Right lung (tissue), 5 donors: ENCODE measurements around the gene SH3TC1. TPM values are rescaled to one million over a fixed set of nuclear protein-coding genes. Genes with fewer than 3 reads are reported as not detected.

Experiments used
- DNase-seq, 2 donors: peaks; one replicate each; pipeline ENCODE4 v3.0.0-alpha.2; 2013
- polyA plus RNA-seq, 5 donors: library from polyadenylated mRNA; unstranded; fragments of 120-200 nt; gene quantifications; one replicate each; pipeline versions ENCODE4 v1.2.1 to v1.2.3, GENCODE V29; 2013; ENCODE audit warnings: inconsistent platforms in 1 of 5, low replicate concordance in 1 of 5; ENCODE audit not compliant: insufficient read length in 5 of 5, insufficient read depth in 1 of 5

The SH3TC1 gene
- polyA plus RNA-seq, 5 donors = 20.3 to 28.6 (median 25.3) TPM

DNA sequence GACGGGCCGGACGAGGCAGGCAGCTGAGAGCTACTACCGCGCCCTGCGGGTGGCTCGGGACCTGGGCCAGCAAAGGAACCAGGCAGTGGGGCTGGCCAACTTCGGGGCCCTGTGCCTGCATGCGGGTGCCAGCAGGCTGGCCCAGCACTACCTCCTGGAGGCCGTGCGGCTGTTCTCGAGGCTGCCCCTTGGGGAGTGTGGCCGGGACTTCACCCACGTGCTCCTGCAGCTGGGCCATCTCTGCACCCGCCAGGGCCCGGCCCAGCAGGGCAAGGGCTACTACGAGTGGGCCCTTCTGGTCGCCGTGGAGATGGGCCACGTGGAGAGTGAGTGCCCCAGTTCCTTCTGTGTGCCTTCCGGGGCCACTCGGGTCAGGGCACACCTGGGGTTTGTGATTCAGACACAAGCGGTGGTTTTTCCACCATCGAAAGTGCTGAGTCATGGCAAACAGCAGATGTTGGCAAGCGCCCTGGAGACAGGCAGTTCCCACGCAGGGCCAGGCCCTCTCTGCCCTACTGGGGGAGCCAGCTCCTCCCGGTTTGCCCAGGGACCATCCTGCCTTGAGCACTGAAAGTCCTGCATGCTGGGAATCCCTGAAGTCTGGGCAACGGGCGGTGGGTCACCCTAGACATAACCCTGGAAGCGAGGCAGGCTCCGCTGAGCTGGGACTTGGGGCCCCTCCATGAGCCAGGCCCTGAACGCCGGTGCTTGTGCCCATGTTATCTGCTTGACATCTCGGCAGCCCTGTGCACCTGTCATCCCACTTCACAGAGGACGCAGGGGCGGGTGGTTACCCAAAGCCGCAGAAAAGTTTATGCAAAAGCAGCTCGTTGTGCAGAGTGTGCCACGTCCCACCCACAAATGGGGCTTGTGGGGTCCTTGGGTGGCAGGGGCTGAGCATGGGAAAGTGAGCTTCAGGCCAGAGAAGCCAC, 29.5 kb downstream of the SH3TC1 start:
- DNase-seq = peak in 1 of 2 donors; percentile 30

DNA sequence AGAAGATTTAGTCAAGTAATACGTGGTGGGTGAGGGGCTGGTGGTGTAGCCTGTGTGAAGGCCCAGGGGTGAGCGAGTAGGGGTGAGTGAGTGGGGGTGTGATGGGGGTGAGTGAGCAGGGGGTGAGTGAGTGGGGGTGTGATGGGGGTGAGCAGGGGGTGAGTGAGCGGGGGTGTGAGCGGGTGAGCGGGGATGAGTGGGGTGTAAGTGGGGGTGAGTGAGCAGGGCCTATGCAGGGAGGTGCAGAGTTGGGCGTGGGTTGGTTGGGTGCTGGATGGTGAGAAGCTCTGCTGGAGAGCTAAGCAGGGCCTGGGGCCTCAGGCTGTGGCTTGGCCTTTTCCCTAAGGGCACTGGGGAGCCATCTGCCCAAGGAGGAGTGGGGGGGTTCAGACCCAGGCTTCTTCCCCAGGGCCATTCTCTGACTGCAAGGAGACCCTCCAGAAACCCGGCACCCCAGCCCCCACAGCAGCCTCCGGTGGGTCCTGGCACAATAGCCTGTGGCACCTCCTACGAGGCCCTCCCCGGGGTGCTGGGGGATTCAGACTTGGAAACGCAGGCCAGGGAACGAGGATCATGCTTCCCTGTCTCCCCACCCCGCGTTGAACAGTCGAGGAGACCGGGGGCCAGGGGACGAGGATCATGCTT, 30.4 kb downstream of the SH3TC1 start:
- no peak for DNase-seq

DNA sequence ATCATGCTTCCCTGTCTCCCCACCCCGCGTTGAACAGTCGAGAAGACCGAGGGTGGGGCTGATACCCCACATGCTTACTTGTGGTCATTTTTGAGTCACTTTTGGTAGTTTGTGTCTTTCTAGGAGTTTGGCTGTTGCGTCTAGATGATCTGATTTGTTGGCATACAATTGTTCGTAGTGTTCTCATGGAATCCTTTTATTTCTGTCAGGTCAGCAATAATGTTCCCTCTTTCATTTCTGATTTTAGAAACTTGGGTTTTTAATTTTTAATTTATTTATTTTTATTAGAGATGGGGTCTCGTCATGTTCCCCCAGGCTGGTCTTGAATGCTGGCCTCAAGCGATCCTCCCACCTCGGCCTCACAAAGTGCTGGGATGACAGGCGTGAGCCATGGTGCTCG, 30.9 kb downstream of the SH3TC1 start:
- no peak for DNase-seq

DNA sequence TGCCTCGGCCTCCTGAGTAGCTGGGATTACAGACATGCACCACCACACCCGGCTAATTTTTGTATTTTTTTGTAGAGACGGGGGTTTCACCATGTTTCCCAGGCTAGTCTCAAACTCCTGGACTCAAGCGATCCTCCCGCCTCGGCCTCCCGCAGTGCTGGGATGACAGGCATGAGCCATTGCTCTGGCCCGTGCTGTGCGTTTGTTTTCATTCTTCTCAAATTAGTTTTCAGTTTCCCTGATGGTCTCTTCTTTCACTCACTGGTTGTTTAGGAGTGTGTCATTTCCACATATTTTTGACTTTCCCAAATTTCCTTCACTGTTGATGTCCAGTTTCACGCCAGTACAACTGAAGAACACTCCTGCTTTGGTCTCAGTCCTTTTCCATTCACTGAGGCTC, 31.8 kb downstream of the SH3TC1 start:
- no peak for DNase-seq

DNA sequence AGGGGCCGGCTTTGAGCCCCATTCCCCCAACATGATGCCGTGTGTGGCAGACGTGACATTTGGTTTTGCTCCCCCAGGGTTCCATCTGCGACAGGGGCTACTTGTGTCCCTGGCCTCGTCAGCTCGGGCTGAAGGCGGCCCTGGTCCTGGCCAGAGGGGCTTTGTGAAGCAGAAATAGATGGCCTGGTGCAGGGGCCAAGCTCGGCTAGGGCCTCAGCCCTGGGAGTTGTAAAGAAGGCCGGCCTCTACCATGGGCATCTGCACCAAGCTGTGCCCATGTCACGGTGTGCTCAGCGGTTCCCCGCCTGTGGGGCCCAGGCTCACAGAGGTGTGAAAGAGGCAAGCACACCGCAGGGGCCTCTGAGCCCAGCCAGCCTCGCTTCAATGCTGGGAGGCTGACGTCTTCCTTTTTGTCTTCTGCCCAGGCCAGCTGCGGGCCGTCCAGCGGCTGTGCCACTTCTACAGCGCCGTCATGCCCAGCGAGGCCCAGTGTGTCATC, 32.5 kb downstream of the SH3TC1 start:
- no peak for DNase-seq

DNA sequence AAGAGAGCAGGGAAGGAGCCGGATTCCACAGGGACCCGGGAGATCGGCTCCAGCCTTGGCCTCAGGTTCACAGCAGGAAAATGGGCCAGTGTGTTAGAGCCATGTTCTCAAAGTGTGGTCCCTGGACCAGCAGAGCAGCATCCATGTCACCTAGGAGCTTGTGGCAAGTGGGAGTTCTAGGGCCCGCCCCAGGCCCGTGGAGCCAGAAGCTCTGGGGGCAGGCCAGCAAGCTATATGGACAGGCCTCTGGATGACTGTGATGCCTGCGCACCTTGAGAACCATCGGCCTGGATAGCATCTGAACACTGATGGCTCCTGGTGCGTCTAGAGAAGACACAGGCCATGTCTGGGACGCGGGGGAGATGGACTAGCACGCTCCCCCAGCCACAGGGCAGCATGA, 33.7 kb downstream of the SH3TC1 start:
- DNase-seq = no peak

DNA sequence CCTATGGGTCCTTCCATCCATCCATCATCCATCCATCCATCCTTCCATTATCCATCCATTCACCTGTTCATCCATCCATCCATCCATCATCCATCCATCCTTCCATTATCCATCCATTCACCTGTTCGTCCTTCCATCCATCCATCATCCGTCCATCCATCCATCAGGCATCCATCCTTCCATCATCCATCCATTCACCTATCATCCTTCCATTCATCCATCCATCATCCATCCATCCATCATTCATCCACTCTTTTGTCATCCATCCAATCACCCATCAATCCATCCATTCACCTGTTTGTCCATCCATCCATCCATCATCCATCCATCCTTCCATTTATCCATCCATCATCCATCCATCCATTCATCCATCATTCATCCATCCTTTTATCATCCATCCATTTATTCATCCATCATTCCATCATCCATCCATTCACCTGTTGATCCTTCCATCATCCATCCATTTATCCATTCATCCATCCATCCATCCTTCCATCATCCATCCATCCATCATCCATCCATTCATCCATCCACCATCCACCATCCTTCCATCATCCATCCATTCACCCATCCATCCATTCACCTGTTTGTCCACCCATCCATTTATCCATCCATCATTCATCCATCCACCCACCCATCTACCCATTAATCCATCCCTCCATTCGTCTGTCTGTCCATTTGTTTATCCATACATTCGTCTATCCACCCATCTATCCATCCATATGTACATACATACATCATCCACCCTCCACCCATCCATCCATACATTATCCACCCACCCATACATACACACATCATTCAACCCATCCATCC, 34.8 kb downstream of the SH3TC1 start:
- DNase-seq = no peak

DNA sequence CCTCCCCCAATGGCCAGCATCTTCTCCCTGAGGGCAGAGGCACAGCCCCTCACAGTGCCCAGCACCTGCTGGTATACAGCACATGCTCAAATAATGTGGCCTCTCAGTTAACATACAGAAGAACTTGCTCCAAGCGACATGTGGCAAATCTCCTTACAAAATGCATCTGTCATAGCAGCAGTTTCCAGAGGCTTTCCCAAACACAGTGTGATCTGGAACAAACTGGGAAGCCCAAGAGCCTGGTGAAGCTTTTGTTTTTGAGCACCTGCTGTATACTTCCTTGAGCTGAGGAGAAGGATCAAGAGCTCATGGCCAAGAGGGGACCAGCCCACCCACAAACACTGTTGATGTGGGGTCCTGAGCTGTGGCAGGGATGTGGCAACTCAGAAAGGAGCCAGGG, 35.6 kb downstream of the SH3TC1 start:
- DNase-seq = no peak

DNA sequence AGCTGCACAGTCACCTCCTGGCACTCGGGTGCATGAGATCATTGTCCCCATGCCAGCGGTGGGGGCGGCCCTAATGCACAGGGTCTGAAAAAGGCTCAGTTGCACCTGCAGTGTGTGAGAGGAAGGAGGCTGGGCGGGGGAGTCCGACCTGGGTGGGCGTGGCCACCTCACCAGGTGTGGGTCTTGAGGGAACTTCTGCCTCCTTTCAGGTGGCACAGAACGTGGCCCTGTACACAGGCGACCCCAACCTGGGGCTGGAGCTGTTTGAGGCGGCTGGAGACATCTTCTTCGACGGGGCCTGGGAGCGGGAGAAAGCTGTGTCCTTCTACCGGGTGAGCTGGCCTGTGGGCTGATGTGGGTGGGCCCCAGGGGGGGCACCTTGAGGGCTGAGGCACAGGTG, 36.1 kb downstream of the SH3TC1 start:
- no peak for DNase-seq

DNA sequence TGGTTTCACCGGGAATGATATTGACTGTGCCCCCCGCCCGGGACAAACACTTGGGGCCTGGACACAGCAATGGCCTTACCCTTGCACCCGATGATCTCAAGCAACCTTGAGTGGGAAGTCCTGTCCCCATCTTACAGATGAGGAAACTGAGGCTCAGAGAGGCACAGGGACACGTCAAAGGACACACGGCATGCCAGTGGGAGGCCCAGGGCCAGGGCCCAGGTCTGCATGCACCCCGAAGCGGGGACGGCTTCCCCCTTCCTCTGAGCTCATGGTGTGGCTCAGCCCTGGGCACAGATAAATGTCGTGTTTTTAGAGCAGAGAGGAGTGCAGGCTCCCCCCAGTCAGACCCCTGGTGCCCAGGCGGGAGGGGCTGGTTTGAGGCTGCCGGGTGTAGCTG, 36.6 kb downstream of the SH3TC1 start:
- no peak for DNase-seq

DNA sequence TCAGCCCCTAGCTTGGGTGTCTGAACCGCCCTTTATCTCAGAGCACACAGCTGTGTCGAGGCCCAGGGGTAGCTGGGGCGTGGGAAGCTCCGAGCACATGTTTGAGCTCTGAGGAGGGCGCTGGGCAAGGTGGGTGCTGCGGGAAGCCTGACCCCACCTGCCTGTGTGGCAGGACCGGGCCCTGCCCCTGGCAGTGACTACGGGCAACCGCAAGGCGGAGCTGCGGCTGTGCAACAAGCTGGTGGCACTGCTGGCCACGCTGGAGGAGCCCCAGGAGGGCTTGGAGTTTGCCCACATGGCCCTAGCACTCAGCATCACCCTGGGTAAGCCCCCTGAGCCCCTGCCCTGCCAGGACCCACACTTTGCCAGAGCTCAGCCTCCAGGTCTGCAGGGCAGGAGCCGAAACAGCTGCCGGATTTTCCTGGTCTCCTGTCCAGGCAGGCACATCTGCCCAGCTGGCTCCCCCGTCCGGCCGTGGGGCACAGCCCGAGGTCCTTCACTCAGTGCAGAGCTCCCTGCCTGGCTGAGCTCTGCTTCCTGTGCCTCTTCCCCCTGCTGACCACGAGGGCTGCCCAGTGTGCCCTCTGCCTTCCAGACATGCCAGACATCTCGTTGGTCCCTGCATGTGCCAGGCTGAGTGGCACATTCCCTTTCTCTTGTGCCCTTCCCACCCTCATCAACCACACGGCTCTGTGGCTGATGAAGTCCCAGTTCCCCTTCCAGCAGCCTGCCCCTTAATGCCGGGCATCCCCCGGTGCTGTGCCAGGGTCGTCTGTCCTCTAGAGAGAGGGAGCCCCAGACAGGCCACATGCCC, 37.2 kb downstream of the SH3TC1 start:
- no peak for DNase-seq

DNA sequence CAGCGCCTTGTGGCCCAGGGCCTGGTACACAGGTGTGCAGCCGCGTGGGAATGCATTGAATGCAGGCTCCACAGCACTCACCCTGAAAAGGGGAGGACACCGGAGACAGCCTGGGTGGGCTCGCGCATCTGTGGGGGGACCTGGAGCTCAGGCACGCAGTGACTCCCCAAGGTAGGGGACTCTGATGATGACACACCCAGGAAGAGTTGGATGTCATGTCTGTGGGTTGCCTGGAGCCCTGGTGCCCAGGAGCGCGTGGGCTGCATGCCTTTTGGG, 37.8 kb downstream of the SH3TC1 start:
- DNase-seq = no peak

DNA sequence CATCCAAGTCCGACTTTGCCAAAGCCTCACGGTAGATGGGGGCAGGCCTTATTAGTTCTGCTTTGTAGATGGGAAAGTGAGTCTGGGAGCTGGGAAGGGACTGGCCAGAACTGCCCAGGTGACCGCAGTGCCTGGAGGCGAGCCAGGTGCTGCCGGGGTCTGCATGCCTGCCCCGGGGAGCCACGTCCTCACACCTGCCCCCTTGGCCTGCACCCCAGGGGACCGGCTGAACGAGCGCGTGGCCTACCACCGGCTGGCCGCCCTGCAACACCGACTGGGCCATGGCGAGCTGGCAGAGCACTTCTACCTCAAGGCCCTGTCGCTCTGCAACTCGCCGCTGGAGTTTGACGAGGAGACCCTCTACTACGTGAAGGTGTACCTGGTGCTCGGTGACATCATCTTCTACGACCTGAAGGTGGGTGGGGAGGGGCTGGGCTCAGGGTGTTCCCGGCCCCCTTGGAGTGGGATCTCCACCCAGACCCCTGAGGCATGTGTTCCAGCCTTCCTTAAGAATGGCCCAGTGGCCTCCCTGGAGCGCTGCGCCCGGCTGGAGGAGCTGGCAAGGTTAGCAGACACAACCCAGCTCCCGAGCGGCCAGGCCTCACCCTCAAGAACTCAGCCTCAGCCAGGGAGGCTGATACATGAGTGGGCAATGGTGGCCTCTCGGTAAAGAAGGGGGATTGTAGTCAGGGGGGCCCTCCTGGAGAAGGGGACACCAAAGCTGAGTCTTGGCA, 38.3 kb downstream of the SH3TC1 start:
- no peak for DNase-seq

DNA sequence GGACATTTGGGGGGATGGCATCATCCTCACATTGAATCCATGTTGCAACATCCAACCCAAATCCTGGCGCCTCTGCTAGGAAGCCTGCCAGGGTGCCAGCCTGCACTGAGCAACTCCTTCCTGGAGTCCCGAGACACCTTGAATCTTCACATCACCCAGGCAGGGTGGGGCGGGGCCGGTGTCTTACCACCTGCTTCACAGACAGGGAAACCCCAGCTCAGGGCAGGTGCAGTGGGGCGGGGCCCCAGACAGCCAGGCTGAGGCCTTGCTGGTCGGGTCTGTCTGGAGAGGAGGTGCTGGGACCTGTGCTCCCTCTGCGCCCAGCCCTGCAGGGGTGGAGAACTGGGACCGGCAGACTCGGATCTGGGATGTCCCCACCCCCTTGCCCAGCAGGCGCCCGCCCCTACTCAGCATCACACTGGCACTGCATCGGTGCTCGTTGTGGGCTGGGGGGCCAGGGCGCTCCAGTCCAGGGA, 39.0 kb downstream of the SH3TC1 start:
- no peak for DNase-seq

DNA sequence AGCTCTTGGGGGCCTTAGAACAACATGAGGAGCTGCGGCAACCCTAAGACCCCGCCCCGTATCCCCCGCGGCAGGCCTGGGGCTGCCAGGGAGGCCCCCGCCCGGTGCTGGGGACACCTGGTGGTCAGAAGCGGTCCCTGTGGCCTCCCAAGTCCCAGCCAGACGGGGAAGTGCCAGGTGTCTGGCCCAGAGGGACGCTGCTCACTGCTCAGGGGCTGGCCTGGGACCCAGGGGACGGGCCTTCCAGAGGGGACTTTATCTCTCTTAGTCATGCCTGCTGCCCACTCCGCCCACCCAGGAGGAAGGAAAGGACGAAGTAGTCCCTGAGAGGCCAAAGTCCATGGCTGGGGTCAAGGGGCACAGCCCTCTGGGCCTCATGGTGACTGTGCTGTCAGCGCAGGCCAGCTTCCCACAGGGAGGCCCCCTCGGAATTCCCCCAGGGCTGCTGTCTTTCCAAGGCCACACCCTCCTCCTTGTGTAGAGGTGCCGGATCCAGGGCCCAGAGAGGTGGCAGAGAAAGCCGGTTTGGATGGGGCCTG, 39.5 kb downstream of the SH3TC1 start:
- no peak for DNase-seq

DNA sequence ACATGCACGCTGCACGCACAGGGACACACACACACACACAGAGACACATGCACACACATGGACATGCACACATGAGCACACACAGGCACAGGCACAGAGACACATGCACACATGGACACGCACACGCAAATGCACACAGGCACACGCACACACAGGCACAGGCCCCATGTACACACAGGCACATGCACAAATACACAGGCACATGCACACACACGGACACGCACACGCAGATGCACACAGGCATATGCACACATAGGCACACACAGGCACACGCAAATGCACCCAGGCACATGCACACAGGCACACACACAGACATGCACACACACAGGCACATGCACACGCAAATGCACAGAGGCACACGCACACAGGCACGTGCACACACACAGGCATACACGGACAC, 40.1 kb downstream of the SH3TC1 start:
- no peak for DNase-seq

DNA sequence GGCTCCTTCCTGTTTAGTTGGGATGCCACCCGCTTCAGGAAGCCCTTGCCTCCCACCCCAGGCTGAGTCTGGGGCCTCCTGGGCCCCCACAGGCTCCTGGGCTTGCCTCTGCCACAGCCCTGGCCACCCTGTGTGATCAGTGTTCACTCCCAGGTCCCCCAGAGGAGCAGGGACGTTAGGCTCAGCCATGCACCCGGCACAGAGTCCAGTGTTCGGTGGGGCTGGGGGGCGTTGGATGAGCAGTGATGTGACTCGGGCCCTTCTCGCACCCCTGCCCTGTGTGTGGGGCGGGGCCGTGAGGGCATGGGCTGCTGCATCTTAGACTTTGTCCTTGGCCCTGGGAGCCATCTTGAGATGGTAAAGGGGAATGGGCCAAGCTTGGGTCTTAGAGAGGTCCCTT, 40.6 kb downstream of the SH3TC1 start:
- DNase-seq = no peak

DNA sequence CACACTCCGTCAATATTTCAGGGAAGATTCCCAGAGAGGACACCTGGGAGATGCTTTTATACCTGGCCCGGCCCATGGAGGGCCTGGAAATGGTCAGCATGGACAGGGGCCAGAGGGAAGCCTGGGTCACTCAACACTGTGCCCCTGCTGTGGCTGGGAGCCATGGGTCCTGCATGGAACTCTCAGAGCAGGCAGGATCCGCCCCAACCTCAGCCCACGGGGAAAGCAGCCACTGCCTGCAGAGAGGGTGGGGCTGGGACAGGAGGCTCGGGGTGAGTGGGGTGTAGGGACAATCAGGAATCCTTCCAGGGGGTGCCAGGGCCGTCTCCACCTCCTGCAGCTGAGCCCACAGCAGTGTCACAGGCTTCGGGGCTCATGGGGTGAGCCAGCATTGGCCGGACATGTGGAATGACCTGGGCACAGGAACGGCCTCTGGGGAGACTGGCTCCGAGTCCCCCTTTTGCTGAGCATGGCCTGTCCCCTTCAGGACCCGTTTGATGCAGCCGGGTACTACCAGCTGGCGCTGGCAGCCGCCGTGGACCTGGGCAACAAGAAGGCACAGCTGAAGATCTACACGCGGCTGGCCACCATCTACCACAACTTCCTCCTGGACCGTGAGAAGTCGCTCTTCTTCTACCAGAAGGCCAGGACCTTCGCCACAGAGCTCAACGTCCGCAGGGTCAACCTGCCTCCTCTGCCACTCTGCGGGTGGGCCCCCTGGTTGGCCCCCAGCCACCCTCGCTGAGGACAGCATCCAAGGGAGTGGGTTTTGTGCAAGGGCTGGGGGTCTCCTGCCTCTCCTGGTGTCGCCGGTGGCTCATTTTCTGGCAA, 41.3 kb downstream of the SH3TC1 start:
- DNase-seq = no peak

DNA sequence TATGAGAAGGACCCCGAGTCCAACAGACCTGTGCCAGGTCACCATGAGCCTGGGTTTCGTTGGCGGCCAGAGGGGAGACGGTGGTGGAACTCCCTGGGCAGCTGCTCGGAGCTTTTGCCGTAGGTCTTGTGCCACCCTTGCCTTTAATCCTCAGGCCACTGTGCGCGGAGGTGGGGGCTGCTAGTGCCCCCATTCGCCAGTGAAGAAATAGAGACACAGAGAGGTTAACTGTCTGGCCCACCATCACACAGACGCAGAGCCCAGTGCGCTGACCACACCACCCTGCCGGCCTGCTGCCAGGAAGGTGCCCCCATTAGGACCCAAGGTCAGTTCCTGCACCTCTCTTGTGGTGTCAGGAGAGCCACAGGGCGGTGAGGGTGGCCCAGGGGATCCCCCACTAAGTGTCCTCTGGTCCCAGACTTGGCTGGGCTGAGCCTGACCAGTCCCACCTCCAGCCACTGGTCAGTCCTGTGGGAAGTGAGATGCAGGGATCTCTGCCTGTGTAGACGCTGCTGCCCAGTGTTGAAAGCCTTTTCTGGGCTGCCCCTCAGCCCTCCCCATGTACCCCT, 42.2 kb downstream of the SH3TC1 start:
- DNase-seq = no peak
